ENCODE measurements around the gene SLCO2A1.

GRCh38 chr3:133949438-133949837, 80.3 kb downstream of the SLCO2A1 start:
- TF ChIP-seq CTCF (IDR thresholded peaks at IDR 0.05) (no peak), EZH2 (IDR thresholded peaks at IDR 0.05) (no peak)

All from neural progenitor cell (in vitro differentiated cells).